CD8-positive, alpha-beta memory T cell (primary cell): ENCODE results near the gene KHDC4. TPM values are rescaled to one million over a fixed set of nuclear protein-coding genes. Genes with fewer than 3 reads are reported as not detected.

Experiments used
- CTCF ChIA-PET: fragments of 350-600 bp; sonication (Branson Sonifier 250); formaldehyde crosslinking; loops from one replicate; lab custom pipeline; 2021; ENCODE audit warnings: antibody characterized with exemption; lab: Charles Lee
- POLR2A ChIA-PET: fragments of 350-600 bp; sonication (Branson Sonifier 250); formaldehyde crosslinking; loops from one replicate; lab custom pipeline; 2021; ENCODE audit warnings: antibody characterized with exemption; lab: Charles Lee
- DNase-seq, 5 donors: peaks; one replicate each; pipeline versions ENCODE4 v3.0.0 to v3.0.0-alpha.2; 2020 to 2022; ENCODE audit warnings: mixed read lengths in 1 of 5
- H3K27ac ChIP-seq: one replicate; pipeline ENCODE4 v1.7.0; 2013; ENCODE audit warnings: low read depth, mild to moderate bottlenecking, low read length, moderate library complexity
- H3K27me3 ChIP-seq: 2 replicates; pipeline ENCODE4 v1.7.0; 2013; ENCODE audit warnings: low read length, mild to moderate bottlenecking; ENCODE audit not compliant: insufficient read depth, poor library complexity, severe bottlenecking
- H3K36me3 ChIP-seq: 2 replicates; pipeline ENCODE4 v1.7.0; 2013; ENCODE audit warnings: mild to moderate bottlenecking, low read length, moderate library complexity; ENCODE audit not compliant: insufficient read depth
- H3K4me1 ChIP-seq: 2 replicates; pipeline ENCODE4 v1.7.0; 2013; ENCODE audit warnings: mild to moderate bottlenecking, low read length, moderate library complexity; ENCODE audit not compliant: insufficient read depth
- H3K4me3 ChIP-seq: 2 replicates; pipeline ENCODE4 v1.7.0; 2013; ENCODE audit warnings: mild to moderate bottlenecking, low read length
- H3K9me3 ChIP-seq: 2 replicates; pipeline ENCODE4 v1.7.0; 2013; ENCODE audit warnings: mild to moderate bottlenecking, low read length
- H3K27ac Mint-ChIP-seq, 8 donors: one replicate each; pipeline ENCODE4 v1.8.0; 2020 to 2021; ENCODE audit warnings: mixed read lengths in 8 of 8, mild to moderate bottlenecking in 6 of 8, inconsistent platforms in 3 of 8, moderate library complexity in 3 of 8
- H3K27me3 Mint-ChIP-seq, 2 donors: one replicate each; pipeline ENCODE4 v1.8.0; 2020 to 2021; ENCODE audit warnings: mixed read lengths in 2 of 2, mild to moderate bottlenecking in 1 of 2, moderate library complexity in 1 of 2
- H3K36me3 Mint-ChIP-seq, 3 donors: one replicate each; pipeline ENCODE4 v1.8.0; 2020 to 2021; ENCODE audit warnings: mixed read lengths in 3 of 3, inconsistent platforms in 1 of 3, mild to moderate bottlenecking in 1 of 3
- H3K4me1 Mint-ChIP-seq, 3 donors: one replicate each; pipeline ENCODE4 v1.8.0; 2020 to 2021; ENCODE audit warnings: mixed read lengths in 3 of 3, inconsistent platforms in 1 of 3, mild to moderate bottlenecking in 1 of 3
- H3K4me3 Mint-ChIP-seq, 7 donors: one replicate each; pipeline ENCODE4 v1.8.0; 2020 to 2021; ENCODE audit warnings: mixed read lengths in 7 of 7, mild to moderate bottlenecking in 6 of 7, moderate library complexity in 4 of 7, inconsistent platforms in 2 of 7
- H3K9me3 Mint-ChIP-seq, 5 donors: one replicate each; pipeline ENCODE4 v1.8.0; 2020 to 2022; ENCODE audit warnings: mixed read lengths in 5 of 5, mild to moderate bottlenecking in 3 of 5, moderate library complexity in 2 of 5, inconsistent platforms in 1 of 5
- polyA plus RNA-seq: library from polyadenylated mRNA; unstranded; fragments of 300-500 nt; fragmentation: Illumina TruSeq; gene quantifications from one replicate; pipeline ENCODE4 v1.2.3, GENCODE V29; 2021
- total RNA-seq, 2 experiments: library from RNA; stranded (reverse); gene quantifications; one replicate each; pipeline ENCODE4 v1.2.3, GENCODE V29; 2021

KHDC4 gene
- total and polyA plus RNA-seq, 3 experiments from 2014 or later, result 8.2 to 61.2 (median 58.8) TPM

GRCh38 chr1:155978325-155978972, 44.2 kb upstream of the KHDC4 start, which contains the start of gene ARHGEF2:
Gene ARHGEF2 (minus strand): TSS chr1:155978547. CDS start chr1:155978427, 120 bp downstream.
- Histone ChIP-seq H3K36me3 (no peaks in the 10 kb centered on the region), H3K4me1 (peaks cover 71% of the 10 kb centered on the region), H3K27me3 (no peaks in the 10 kb centered on the region), H3K9me3 (no peaks in the 10 kb centered on the region), H3K4me3 (peak within 1 kb of the TSS; percentile 91), H3K27ac (peak within 1 kb of the TSS; percentile 94)
- peaks cover 0 to 31% (median 0%) of the 10 kb centered on the region in 3 donors for H3K36me3 Mint-ChIP-seq
- ChIA-PET CTCF (interaction anchor here (0.7 to 5.1 kb wide), 7 partner anchors 10 to 118 kb away, joined by 3 to 34 read pairs (median 9); no protein-coding TSS in a partner anchor), POLR2A (interaction anchor here (0.5 to 3.7 kb wide), 8 partner anchors 9 to 239 kb away, joined by 3 to 31 read pairs (median 4); partner anchors contain the start of genes KHDC4 and SYT11)
- peaks cover 74 to 86% (median 75%) of the 10 kb centered on the region in 3 donors for H3K4me1 Mint-ChIP-seq
- DNase-seq, result peak; percentile 65 to 86 (median 72)
- peak within 1 kb of the TSS; percentile 86 to 99 (median 96) for H3K27ac Mint-ChIP-seq
- H3K27me3 Mint-ChIP-seq, result no peaks in the 10 kb centered on the region
- H3K9me3 Mint-ChIP-seq, result no peaks in the 10 kb centered on the region
- H3K4me3 Mint-ChIP-seq, result peak within 1 kb of the TSS; percentile 92 to 100 (median 98)

- Mint-ChIP-seq H3K36me3 (peaks cover 0 to 37% (median 3%) of the 10 kb centered on the region in 3 donors), H3K4me3 (peak overlapping the region; percentile 92 to 100 (median 98)), H3K27me3 (no peaks in the 10 kb centered on the region), H3K4me1 (peaks cover 76 to 86% (median 77%) of the 10 kb centered on the region in 3 donors), H3K27ac (peak overlapping the region; percentile 86 to 99 (median 96)), H3K9me3 (no peaks in the 10 kb centered on the region)
- Histone ChIP-seq H3K27me3 (no peaks in the 10 kb centered on the region), H3K36me3 (no peaks in the 10 kb centered on the region), H3K4me3 (peak overlapping the region; percentile 91), H3K27ac (peak overlapping the region; percentile 94), H3K9me3 (no peaks in the 10 kb centered on the region), H3K4me1 (peaks cover 71% of the 10 kb centered on the region)
- ChIA-PET POLR2A (interaction anchor here (0.5 to 3.7 kb wide), 9 partner anchors 8 to 409 kb away, joined by 3 to 31 read pairs (median 4); partner anchors contain the start of genes KHDC4 and SYT11), CTCF (interaction anchor here (0.9 to 5.1 kb wide), 11 partner anchors 10 to 118 kb away, joined by 3 to 34 read pairs (median 9); partner anchors contain the start of gene KHDC4)
- DNase-seq, result peak; percentile 28 to 55 (median 41)
Measured at GRCh38 chr1:155977690-155978324, 43.6 kb upstream of the KHDC4 start.

GRCh38 chr1:155976913-155977689, 42.9 kb upstream of the KHDC4 start:
- no peak for DNase-seq
- Histone ChIP-seq H3K4me3 (peak overlapping the region; percentile 91), H3K4me1 (peaks cover 71% of the 10 kb centered on the region), H3K36me3 (no peaks in the 10 kb centered on the region), H3K9me3 (no peaks in the 10 kb centered on the region), H3K27me3 (no peaks in the 10 kb centered on the region), H3K27ac (peak overlapping the region; percentile 94)
- ChIA-PET CTCF (interaction anchor here (0.6 to 5.1 kb wide), 14 partner anchors 10 to 178 kb away, joined by 3 to 34 read pairs (median 4); partner anchors contain the start of gene KHDC4), POLR2A (interaction anchor here (0.5 to 3.7 kb wide), 9 partner anchors 10 to 1005 kb away, joined by 3 to 31 read pairs (median 4); partner anchors contain the start of genes KHDC4 and SYT11)
- Mint-ChIP-seq H3K27me3 (no peaks in the 10 kb centered on the region), H3K36me3 (peaks cover 0 to 44% (median 3%) of the 10 kb centered on the region in 3 donors), H3K27ac (peak overlapping the region; percentile 86 to 99 (median 96)), H3K4me3 (peak overlapping the region; percentile 92 to 100 (median 98)), H3K9me3 (no peaks in the 10 kb centered on the region), H3K4me1 (peaks cover 78 to 86% (median 79%) of the 10 kb centered on the region in 3 donors)

GRCh38 chr1:155976062-155976912, 42.1 kb upstream of the KHDC4 start:
- POLR2A ChIA-PET, result interaction anchor here (0.5 to 3.7 kb wide), 9 partner anchors 9 to 1004 kb away, joined by 3 to 31 read pairs (median 4); partner anchors contain the start of genes KHDC4 and SYT11
- Mint-ChIP-seq H3K27ac (peak overlapping the region; percentile 86 to 99 (median 96)), H3K4me3 (peak overlapping the region; percentile 92 to 100 (median 98)), H3K27me3 (no peaks in the 10 kb centered on the region), H3K4me1 (peaks cover 78 to 86% (median 78%) of the 10 kb centered on the region in 3 donors), H3K9me3 (no peaks in the 10 kb centered on the region), H3K36me3 (peaks cover 0 to 48% (median 3%) of the 10 kb centered on the region in 3 donors)
- no peaks in the 10 kb centered on the region for H3K36me3 ChIP-seq
- H3K27me3 ChIP-seq, result no peaks in the 10 kb centered on the region
- peak; percentile 50 to 86 (median 67) for DNase-seq
- peak overlapping the region; percentile 94 for H3K27ac ChIP-seq
- H3K9me3 ChIP-seq, result no peaks in the 10 kb centered on the region
- peaks cover 70% of the 10 kb centered on the region for H3K4me1 ChIP-seq
- CTCF ChIA-PET, result interaction anchor here (0.6 to 5.1 kb wide), 13 partner anchors 9 to 178 kb away, joined by 3 to 34 read pairs (median 4); partner anchors contain the start of gene KHDC4
- H3K4me3 ChIP-seq, result peak overlapping the region; percentile 91

GRCh38 chr1:155975375-155976061, 41.3 kb upstream of the KHDC4 start:
- Mint-ChIP-seq H3K36me3 (peaks cover 0 to 52% (median 4%) of the 10 kb centered on the region in 3 donors), H3K9me3 (no peaks in the 10 kb centered on the region), H3K27ac (peak overlapping the region; percentile 86 to 99 (median 96)), H3K4me1 (peaks cover 77 to 86% (median 78%) of the 10 kb centered on the region in 3 donors), H3K4me3 (peak overlapping the region; percentile 92 to 100 (median 98)), H3K27me3 (no peaks in the 10 kb centered on the region)
- H3K4me1 ChIP-seq, result peaks cover 70% of the 10 kb centered on the region
- CTCF ChIA-PET, result interaction anchor here (1.1 to 5.1 kb wide), 5 partner anchors 8 to 41 kb away, joined by 7 to 34 read pairs (median 15); partner anchors contain the start of gene KHDC4
- POLR2A ChIA-PET, result interaction anchor here (0.7 to 3.7 kb wide), 5 partner anchors 8 to 53 kb away, joined by 3 to 31 read pairs (median 5); partner anchors contain the start of gene KHDC4
- H3K9me3 ChIP-seq, result no peaks in the 10 kb centered on the region
- H3K27me3 ChIP-seq, result no peaks in the 10 kb centered on the region
- peak overlapping the region; percentile 91 for H3K4me3 ChIP-seq
- no peak for DNase-seq
- no peaks in the 10 kb centered on the region for H3K36me3 ChIP-seq
- H3K27ac ChIP-seq, result peak overlapping the region; percentile 94
